ENCODE measurements around the gene TRUB1.

DNA sequence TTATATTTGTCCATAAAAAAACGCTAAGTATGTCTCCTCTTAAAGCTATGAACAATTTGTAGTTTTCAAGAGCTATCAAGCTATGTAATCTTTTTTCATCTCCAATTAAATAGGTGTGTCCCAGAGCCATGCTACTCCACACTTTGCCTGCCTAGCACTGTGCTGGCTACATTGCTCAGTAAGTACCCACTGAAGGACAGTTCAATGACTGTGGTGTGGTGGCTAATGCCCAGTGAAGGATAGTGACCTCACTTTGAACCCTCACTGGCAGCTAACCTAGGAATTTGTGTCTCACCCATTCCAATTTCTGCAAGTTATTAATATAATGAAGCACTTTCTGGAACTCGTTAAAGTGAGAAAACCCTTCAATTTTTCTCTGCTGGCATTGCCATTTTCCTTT is 14.4 kb upstream of the TRUB1 start:
- TF ChIP-seq, protein P1, sequence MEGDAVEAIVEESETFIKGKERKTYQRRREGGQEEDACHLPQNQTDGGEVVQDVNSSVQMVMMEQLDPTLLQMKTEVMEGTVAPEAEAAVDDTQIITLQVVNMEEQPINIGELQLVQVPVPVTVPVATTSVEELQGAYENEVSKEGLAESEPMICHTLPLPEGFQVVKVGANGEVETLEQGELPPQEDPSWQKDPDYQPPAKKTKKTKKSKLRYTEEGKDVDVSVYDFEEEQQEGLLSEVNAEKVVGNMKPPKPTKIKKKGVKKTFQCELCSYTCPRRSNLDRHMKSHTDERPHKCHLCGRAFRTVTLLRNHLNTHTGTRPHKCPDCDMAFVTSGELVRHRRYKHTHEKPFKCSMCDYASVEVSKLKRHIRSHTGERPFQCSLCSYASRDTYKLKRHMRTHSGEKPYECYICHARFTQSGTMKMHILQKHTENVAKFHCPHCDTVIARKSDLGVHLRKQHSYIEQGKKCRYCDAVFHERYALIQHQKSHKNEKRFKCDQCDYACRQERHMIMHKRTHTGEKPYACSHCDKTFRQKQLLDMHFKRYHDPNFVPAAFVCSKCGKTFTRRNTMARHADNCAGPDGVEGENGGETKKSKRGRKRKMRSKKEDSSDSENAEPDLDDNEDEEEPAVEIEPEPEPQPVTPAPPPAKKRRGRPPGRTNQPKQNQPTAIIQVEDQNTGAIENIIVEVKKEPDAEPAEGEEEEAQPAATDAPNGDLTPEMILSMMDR (IDR thresholded peaks at IDR 0.05): no peak
- TF ChIP-seq POLR2A (IDR thresholded peaks at IDR 0.05): no peak
